Adipocyte (in vitro differentiated cells): ENCODE data around the gene ARFGEF2.
"Not testable (repeated sequence)": the region's sequence is repeated elsewhere in the genome, so short reads cannot be mapped to it uniquely, and the experiment has no call there.

ENCODE experiments used
- DNase-seq: peaks from one replicate; pipeline ENCODE4 v3.0.0-alpha.2; 2015; ENCODE audit warnings: low read depth
- H3K27me3 ChIP-seq: replicated peaks from 2 replicates; pipeline ENCODE4 v1.7.0; 2013; ENCODE audit warnings: mild to moderate bottlenecking, low read length, moderate library complexity; ENCODE audit not compliant: control insufficient read depth, insufficient read depth
- H3K36me3 ChIP-seq: 2 replicates; pipeline ENCODE4 v1.7.0; 2013; ENCODE audit warnings: low read length, mild to moderate bottlenecking, moderate library complexity; ENCODE audit not compliant: control insufficient read depth, insufficient read depth, severe bottlenecking
- H3K4me1 ChIP-seq: 2 replicates; pipeline ENCODE4 v1.7.0; 2013; ENCODE audit warnings: mild to moderate bottlenecking, low read length, moderate library complexity; ENCODE audit not compliant: control insufficient read depth, insufficient read depth
- H3K4me3 ChIP-seq: 2 replicates; pipeline ENCODE4 v1.7.0; 2013; ENCODE audit warnings: mild to moderate bottlenecking, low read length, moderate library complexity
- H3K9ac ChIP-seq: 2 replicates; pipeline ENCODE4 v1.7.0; 2013; ENCODE audit warnings: mild to moderate bottlenecking, low read length, moderate library complexity
- H3K9me3 ChIP-seq: 2 replicates; pipeline ENCODE4 v1.7.0; 2013; ENCODE audit warnings: mild to moderate bottlenecking, low read length, moderate library complexity; ENCODE audit not compliant: control insufficient read depth

The ARFGEF2 gene

GRCh38 chr20:48888517-48888916 lies 33.0 kb upstream of the ARFGEF2 start:
- not testable (repeated sequence) for H3K4me3 ChIP-seq, H3K4me1 ChIP-seq, H3K36me3 ChIP-seq, H3K9ac ChIP-seq, DNase-seq
- H3K27me3 ChIP-seq: peaks cover 31% of the 10 kb centered on the region
- peaks cover 11% of the 10 kb centered on the region for H3K9me3 ChIP-seq

DNA sequence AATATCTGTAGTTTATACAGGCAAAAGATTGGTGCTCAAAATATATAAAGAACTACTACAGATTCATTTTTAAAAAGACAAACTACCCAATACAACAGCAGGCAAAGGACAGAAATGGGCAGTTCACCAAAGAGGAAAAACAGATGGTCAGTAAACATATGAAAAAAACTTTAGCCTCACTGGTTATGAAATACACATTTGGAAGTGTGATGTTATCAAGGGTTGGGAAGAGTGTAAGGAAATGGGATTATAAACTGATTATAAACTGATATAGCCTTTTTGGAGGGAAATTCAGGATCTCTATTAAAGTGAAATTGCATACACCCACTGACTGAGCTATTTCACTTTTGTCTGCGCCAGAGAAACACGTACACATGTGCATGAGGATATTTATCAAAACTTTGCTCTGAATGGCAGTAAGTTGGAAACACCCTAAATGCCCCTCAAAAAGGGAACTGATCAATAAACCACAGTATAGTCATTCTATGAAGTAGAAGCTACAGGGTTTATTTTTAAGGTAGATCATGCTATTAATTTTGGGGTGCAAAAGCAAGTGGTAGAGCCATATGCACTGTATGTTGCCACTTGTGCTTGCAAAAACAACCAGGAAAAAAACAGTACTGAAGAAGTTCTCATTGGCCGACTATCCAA lies 32.2 kb upstream of the ARFGEF2 start:
- H3K4me3 ChIP-seq: no peak overlapping the region

GRCh38 chr20:48891235-48892048 lies 30.1 kb upstream of the ARFGEF2 start:
- Histone ChIP-seq H3K9me3 (peaks cover 16% of the 10 kb centered on the region), H3K9ac (no peak overlapping the region), H3K4me3 (no peak overlapping the region)

More for the DNA sequence above, 32.2 kb upstream of the ARFGEF2 start:
- no peak for DNase-seq
- Histone ChIP-seq H3K27me3 (peaks cover 31% of the 10 kb centered on the region), H3K9ac (no peak overlapping the region), H3K4me1 (no peaks in the 10 kb centered on the region), H3K36me3 (no peaks in the 10 kb centered on the region), H3K9me3 (peaks cover 16% of the 10 kb centered on the region)

GRCh38 chr20:48892049-48892470 lies 29.5 kb upstream of the ARFGEF2 start:
- peaks cover 16% of the 10 kb centered on the region for H3K9me3 ChIP-seq

More at GRCh38 chr20:48891235-48892048, 30.1 kb upstream of the ARFGEF2 start:
- DNase-seq: no peak
- H3K4me1 ChIP-seq: no peaks in the 10 kb centered on the region
- H3K36me3 ChIP-seq: no peaks in the 10 kb centered on the region
- H3K27me3 ChIP-seq: peaks cover 28% of the 10 kb centered on the region

GRCh38 chr20:48892891-48893290 lies 28.6 kb upstream of the ARFGEF2 start:
- Histone ChIP-seq H3K27me3 (peaks cover 23% of the 10 kb centered on the region), H3K9ac (no peak overlapping the region), H3K4me3 (no peak overlapping the region), H3K9me3 (peaks cover 16% of the 10 kb centered on the region), H3K4me1 (peaks cover 8% of the 10 kb centered on the region), H3K36me3 (no peaks in the 10 kb centered on the region)
- DNase-seq: no peak

More at GRCh38 chr20:48892049-48892470, 29.5 kb upstream of the ARFGEF2 start:
- no peak overlapping the region for H3K4me3 ChIP-seq
- H3K36me3 ChIP-seq: no peaks in the 10 kb centered on the region
- H3K4me1 ChIP-seq: no peaks in the 10 kb centered on the region
- peaks cover 24% of the 10 kb centered on the region for H3K27me3 ChIP-seq
- no peak for DNase-seq
- no peak overlapping the region for H3K9ac ChIP-seq

DNA sequence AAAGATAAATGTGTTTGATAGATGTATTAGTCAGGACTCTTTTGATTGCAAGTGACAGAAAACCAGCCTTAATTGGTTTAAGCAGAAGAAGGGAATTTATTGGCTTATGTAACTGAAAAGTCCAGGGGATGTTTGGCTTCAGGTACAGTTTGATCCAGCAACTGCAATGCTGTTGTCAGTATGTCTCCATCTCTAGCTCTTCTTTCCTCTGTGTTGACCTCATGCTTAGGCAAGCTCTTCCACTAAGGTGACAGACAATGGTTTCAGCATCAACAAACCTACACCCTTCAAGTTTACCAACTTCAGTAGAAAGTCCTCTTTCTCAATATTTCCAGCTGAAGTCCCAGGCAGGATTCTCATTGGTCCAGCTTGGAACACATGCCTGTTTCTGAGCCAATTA lies 28.1 kb upstream of the ARFGEF2 start:
- Histone ChIP-seq H3K9me3 (peaks cover 16% of the 10 kb centered on the region), H3K36me3 (no peaks in the 10 kb centered on the region), H3K4me1 (peaks cover 12% of the 10 kb centered on the region), H3K27me3 (peaks cover 23% of the 10 kb centered on the region), H3K4me3 (no peak overlapping the region), H3K9ac (no peak overlapping the region)
- DNase-seq: no peak

DNA sequence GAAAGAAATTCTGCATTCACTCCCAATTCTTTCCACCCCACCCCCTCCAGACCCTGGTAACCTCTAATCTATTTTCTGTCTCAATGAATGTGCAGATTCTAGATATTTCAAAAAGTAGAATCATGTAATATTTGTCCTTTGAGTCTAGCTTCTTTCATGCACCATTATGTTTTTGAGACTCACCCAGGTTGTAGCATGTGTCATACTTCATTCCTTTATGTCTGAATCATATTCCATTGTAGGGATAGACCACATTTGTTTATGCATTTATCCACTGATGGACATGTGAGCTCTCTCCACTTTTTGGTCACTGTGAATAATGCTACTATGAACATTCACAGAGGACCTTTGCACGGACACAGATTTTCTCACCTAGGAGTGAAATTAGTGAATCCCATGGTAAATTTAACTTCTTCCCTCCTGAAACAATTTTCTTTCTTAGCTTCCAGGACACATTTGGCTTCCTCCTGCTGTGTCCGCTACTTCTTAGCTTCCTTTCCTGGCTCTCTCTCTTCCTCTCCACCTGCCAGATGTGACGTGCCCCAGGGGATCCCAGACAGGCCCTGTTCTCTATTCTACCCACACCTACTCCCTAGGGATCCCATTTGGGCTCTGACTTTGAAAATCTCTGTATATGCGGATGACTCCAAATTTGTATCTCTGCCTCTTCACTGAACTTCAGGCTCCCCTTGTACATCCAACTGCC lies 24.1 kb upstream of the ARFGEF2 start:
- Histone ChIP-seq H3K4me3 (peak overlapping the region; percentile 0), H3K9ac (no peak overlapping the region), H3K4me1 (peaks cover 20% of the 10 kb centered on the region), H3K27me3 (peaks cover 16% of the 10 kb centered on the region), H3K9me3 (peaks cover 15% of the 10 kb centered on the region), H3K36me3 (no peaks in the 10 kb centered on the region)
- DNase-seq: peak; percentile 84

DNA sequence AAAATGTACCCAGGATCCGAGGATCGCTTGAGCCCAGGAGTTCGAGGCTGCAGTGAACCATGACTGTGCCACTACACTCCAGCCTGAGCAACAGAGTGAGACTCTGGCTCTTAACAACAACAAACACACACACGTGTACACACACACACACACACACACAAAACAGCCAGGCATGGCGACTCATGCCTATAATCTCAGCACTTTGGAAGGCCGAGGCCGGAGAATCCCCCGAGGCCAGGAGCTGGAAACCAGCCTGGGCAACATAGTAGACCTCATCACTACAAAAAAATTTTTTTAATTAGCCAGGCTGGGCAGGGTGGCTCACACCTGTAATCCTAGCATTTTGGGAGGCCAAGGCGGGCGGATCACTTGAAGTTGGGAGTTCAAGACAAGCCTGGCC lies 23.3 kb upstream of the ARFGEF2 start:
- Histone ChIP-seq H3K9ac (no peak overlapping the region), H3K4me3 (no peak overlapping the region), H3K36me3 (no peaks in the 10 kb centered on the region), H3K9me3 (peaks cover 8% of the 10 kb centered on the region), H3K27me3 (peaks cover 17% of the 10 kb centered on the region), H3K4me1 (peaks cover 20% of the 10 kb centered on the region)
- peak; percentile 15 for DNase-seq

DNA sequence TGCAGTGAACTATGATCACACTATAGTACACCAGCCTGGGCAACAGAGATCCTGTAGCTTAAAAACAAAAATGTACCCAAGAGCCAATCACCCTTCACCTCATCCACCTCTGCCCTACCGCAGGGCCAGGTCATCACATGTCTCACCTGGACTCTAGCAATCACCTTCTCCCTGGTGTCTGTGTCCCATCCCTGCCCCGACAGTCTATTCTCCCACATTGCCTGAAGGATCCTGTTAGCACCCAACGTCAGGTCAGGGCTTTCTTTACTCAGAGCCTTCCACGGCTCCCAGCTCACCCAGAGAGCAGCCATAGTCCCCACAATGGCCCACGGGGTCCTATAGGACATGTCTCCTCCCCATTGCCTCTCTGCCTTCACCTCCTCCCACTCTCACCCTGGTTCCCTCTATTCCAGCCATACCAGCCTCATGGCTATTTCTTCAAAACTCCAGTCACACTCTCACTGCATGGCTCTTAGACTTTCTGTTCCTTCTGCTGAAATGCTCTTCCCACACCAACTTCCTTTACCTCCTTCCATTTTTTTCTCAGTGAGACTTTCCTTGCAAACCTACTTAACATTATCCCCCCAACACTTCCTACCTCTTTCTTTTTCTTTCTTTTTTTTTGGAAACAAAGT lies 22.5 kb upstream of the ARFGEF2 start:
- Histone ChIP-seq H3K9ac (no peak overlapping the region), H3K27me3 (peaks cover 17% of the 10 kb centered on the region)

GRCh38 chr20:48899881-48900280 lies 21.6 kb upstream of the ARFGEF2 start:
- Histone ChIP-seq H3K36me3 (no peaks in the 10 kb centered on the region), H3K9ac (peak overlapping the region; percentile 57), H3K4me3 (no peak overlapping the region), H3K4me1 (peaks cover 25% of the 10 kb centered on the region), H3K9me3 (no peaks in the 10 kb centered on the region), H3K27me3 (peaks cover 22% of the 10 kb centered on the region)
- DNase-seq: no peak

More for the DNA sequence above, 22.5 kb upstream of the ARFGEF2 start:
- Histone ChIP-seq H3K36me3 (no peaks in the 10 kb centered on the region), H3K9me3 (no peaks in the 10 kb centered on the region), H3K4me1 (peaks cover 20% of the 10 kb centered on the region), H3K4me3 (no peak overlapping the region)
- no peak for DNase-seq

- H3K9ac ChIP-seq: no peak overlapping the region
- no peaks in the 10 kb centered on the region for H3K9me3 ChIP-seq
- no peak for DNase-seq
- H3K27me3 ChIP-seq: peaks cover 24% of the 10 kb centered on the region
- peaks cover 26% of the 10 kb centered on the region for H3K4me1 ChIP-seq
- no peak overlapping the region for H3K4me3 ChIP-seq
- no peaks in the 10 kb centered on the region for H3K36me3 ChIP-seq
Observed at GRCh38 chr20:48901326-48901725, 20.2 kb upstream of the ARFGEF2 start.
